Lower lobe of right lung (tissue), 2 donors: ENCODE measurements around the gene RASA3. TPM values are rescaled to one million over a fixed set of nuclear protein-coding genes. Genes with fewer than 3 reads are reported as not detected.
A peak's percentile ranks its signal among the peaks of the same experiment; 100 is the strongest.

Source experiments
- ATAC-seq, 2 donors: fragments of 200-7000 bp; cut with Tn5 transposase; one replicate each; pipeline ENCODE4 v1.9.1; 2020 to 2022; ENCODE audit warnings: mild to moderate bottlenecking in 2 of 2, moderate library complexity in 2 of 2
- DNase-seq: peaks from one replicate; pipeline ENCODE4 v3.0.0-alpha.2; 2020
- H3K27ac ChIP-seq: fragments of 200-600 bp; one replicate; pipeline ENCODE4 v1.8.0; 2022
- H3K27me3 ChIP-seq: fragments of 200-600 bp; one replicate; pipeline ENCODE4 v1.8.0; 2022; ENCODE audit warnings: low read depth
- H3K36me3 ChIP-seq: fragments of 200-600 bp; one replicate; pipeline ENCODE4 v1.8.0; 2022; ENCODE audit warnings: mild to moderate bottlenecking
- H3K4me1 ChIP-seq: fragments of 200-600 bp; one replicate; pipeline ENCODE4 v1.8.0; 2022
- H3K4me3 ChIP-seq: fragments of 200-600 bp; one replicate; pipeline ENCODE4 v1.8.0; 2022; ENCODE audit warnings: mild to moderate bottlenecking
- H3K9me3 ChIP-seq: fragments of 200-600 bp; one replicate; pipeline ENCODE4 v1.8.0; 2022
- CTCF ChIP-seq: fragments of 200-600 bp; IDR thresholded peaks from one replicate; pipeline ENCODE4 v1.8.0; 2022; ENCODE audit warnings: antibody characterized with exemption, mild to moderate bottlenecking
- intact Hi-C: fragments of 100-400 bp; cut with DNase I; formaldehyde crosslinking; loops from one replicate; pipeline ENCODE4 v1.11.0; 2022
- total RNA-seq: library from RNA; stranded (reverse); fragmentation: NEBNext Ultra II Directional; extraction: Animal tissue kit (Norgen Biotek cat#: 25700); gene quantifications from one replicate; pipeline ENCODE4 v1.2.1, GENCODE V29; 2021
- donor health status: DM: no; HTN: yes; CAD: no; lungs with severe emphysema.

The RASA3 gene
- total RNA-seq, 1 donor from 2014 or later: 19.1 TPM

- DNase-seq (peak; percentile 26), ATAC-seq (no peak)
- Histone ChIP-seq H3K36me3 (no peaks in the 10 kb centered on the region), H3K27me3 (no peaks in the 10 kb centered on the region), H3K27ac (no peak overlapping the region), H3K4me3 (no peak overlapping the region), H3K4me1 (peaks cover 12% of the 10 kb centered on the region), H3K9me3 (no peaks in the 10 kb centered on the region)
- intact Hi-C loops: no loop called here
- no peak for TF ChIP-seq CTCF
Measured at GRCh38 chr13:113967729-113968462, 164.5 kb downstream of the RASA3 start.

- Histone ChIP-seq H3K4me1 (peaks cover 12% of the 10 kb centered on the region), H3K4me3 (no peak overlapping the region), H3K27ac (no peak overlapping the region), H3K9me3 (no peaks in the 10 kb centered on the region), H3K36me3 (no peaks in the 10 kb centered on the region), H3K27me3 (no peaks in the 10 kb centered on the region)
- DNase-seq (peak; percentile 14), ATAC-seq (no peak)
- no peak for TF ChIP-seq CTCF
- intact Hi-C loops: no loop called here
Measured at GRCh38 chr13:113967206-113967720, 165.2 kb downstream of the RASA3 start.

GRCh38 chr13:113965968-113966884 lies 166.2 kb downstream of the RASA3 start:
- no peak overlapping the region for H3K4me3 ChIP-seq

GRCh38 chr13:113965383-113965874 lies 167.0 kb downstream of the RASA3 start:
- Histone ChIP-seq H3K27ac (no peak overlapping the region), H3K4me1 (no peaks in the 10 kb centered on the region), H3K9me3 (no peaks in the 10 kb centered on the region), H3K4me3 (no peak overlapping the region), H3K27me3 (no peaks in the 10 kb centered on the region), H3K36me3 (no peaks in the 10 kb centered on the region)
- ATAC-seq (no peak), DNase-seq (no peak)
- TF ChIP-seq CTCF: no peak
- intact Hi-C loops: no loop called here

More at GRCh38 chr13:113965968-113966884, 166.2 kb downstream of the RASA3 start:
- ATAC-seq (no peak), DNase-seq (no peak)
- intact Hi-C loops: no loop called here
- H3K27ac ChIP-seq: no peak overlapping the region
- no peaks in the 10 kb centered on the region for H3K36me3 ChIP-seq
- no peaks in the 10 kb centered on the region for H3K27me3 ChIP-seq
- no peaks in the 10 kb centered on the region for H3K9me3 ChIP-seq
- peaks cover 3% of the 10 kb centered on the region for H3K4me1 ChIP-seq
- no peak for TF ChIP-seq CTCF

- no peak overlapping the region for H3K27ac ChIP-seq
- ATAC-seq (peak in 1 of 2 donors; percentile 14), DNase-seq (peak; percentile 19)
- no peak overlapping the region for H3K4me3 ChIP-seq
- H3K4me1 ChIP-seq: no peaks in the 10 kb centered on the region
- no peaks in the 10 kb centered on the region for H3K9me3 ChIP-seq
- no peaks in the 10 kb centered on the region for H3K27me3 ChIP-seq
- intact Hi-C loops: no loop called here
- TF ChIP-seq CTCF: no peak
- H3K36me3 ChIP-seq: no peaks in the 10 kb centered on the region
Measured at GRCh38 chr13:113964251-113964995, 168.0 kb downstream of the RASA3 start.
